Measurements from ENCODE around the gene CA4. TPM values are rescaled to one million over a fixed set of nuclear protein-coding genes. Genes with fewer than 3 reads are reported as not detected.

The CA4 gene
- polyA plus RNA-seq, 2 of the 4 experiments (the other 2 are of a cell fraction) = 0.06 TPM; not detected in 1

- ChIA-PET POLR2A (no interaction called here), CTCF (no interaction called here)
- DNase-seq (ENCODE audit: low read depth in 1 of 2, low spot score in 1 of 2) = no peak
- no peak for FAIRE-seq
- H3K4me1 ChIP-seq = peaks cover 16% of the 10 kb centered on the region; the same call in 2 of the 3 replicates
- no peak overlapping the region for H3K4me3 ChIP-seq
- H3K4me2 ChIP-seq = no peak overlapping the region
- no peaks in the 10 kb centered on the region for H3K9me3 ChIP-seq
- no peak for ATAC-seq
- TF ChIP-seq KDM5A (IDR thresholded peaks at IDR 0.05) (no peak), MAZ (IDR thresholded peaks at IDR 0.05; ENCODE audit: borderline replicate concordance, low read depth, low read length) (no peak), REST (IDR thresholded peaks at IDR 0.05) (no peak), SREBF2 (IDR thresholded peaks at IDR 0.05) (no peak), ZFP36 (IDR thresholded peaks at IDR 0.05; ENCODE audit: borderline replicate concordance, partially characterized antibody) (no peak), EP300 (IDR thresholded peaks at IDR 0.05) (no peak), NR3C1 (IDR thresholded peaks at IDR 0.05) (no peak)
- H3K27ac ChIP-seq = no peak overlapping the region
- WGBS (ENCODE audit: missing lambda C conversion rate) = 77% methylated on average over 4 of the region's 4 CpGs
Observed at GRCh38 chr17:60103957-60104356, 45.8 kb upstream of the CA4 start.

- ATAC-seq (no peak), FAIRE-seq (no peak), DNase-seq (ENCODE audit: low read depth in 1 of 2, low spot score in 1 of 2) (no peak)
- no peak overlapping the region for H3K4me3 ChIP-seq
- H3K4me2 ChIP-seq = no peak overlapping the region
- POLR2A ChIA-PET = no interaction called here
- TF ChIP-seq RAD21 (conservative IDR thresholded peaks at IDR 0.05 in 1 of 2, IDR thresholded peaks at IDR 0.05 in 1 of 2) (no peak), RARB (CRISPR knock-in tag; IDR thresholded peaks at IDR 0.05) (no peak)
- CTCF ChIA-PET = interaction anchor here (0.6 to 1.9 kb wide), 5 partner anchors 9 to 252 kb away, joined by 3 to 8 read pairs (median 4); no protein-coding TSS in a partner anchor
- no peak overlapping the region for H3K27ac ChIP-seq
- peaks cover 10% of the 10 kb centered on the region; the same call in 2 of the 3 replicates for H3K4me1 ChIP-seq
- 90% methylated on average over 5 of the region's 5 CpGs for WGBS (ENCODE audit: missing lambda C conversion rate)
- no peaks in the 10 kb centered on the region for H3K9me3 ChIP-seq
Observed at GRCh38 chr17:60106340-60107059, 43.3 kb upstream of the CA4 start.

- TF ChIP-seq HMGXB4 (CRISPR knock-in tag; IDR thresholded peaks at IDR 0.05; ENCODE audit: borderline replicate concordance) (no peak), RAD21 (conservative IDR thresholded peaks at IDR 0.05 in 1 of 2, IDR thresholded peaks at IDR 0.05 in 1 of 2) (no peak), NFE2L2 (conservative IDR thresholded peaks at IDR 0.05; ENCODE audit: low read length) (no peak), RNF2 (IDR thresholded peaks at IDR 0.05; ENCODE audit: borderline replicate concordance, low read depth) (no peak), EHF (CRISPR knock-in tag; IDR thresholded peaks at IDR 0.05) (no peak), CHD4 (IDR thresholded peaks at IDR 0.05; ENCODE audit: borderline replicate concordance) (no peak), NPAS2 (CRISPR knock-in tag; IDR thresholded peaks at IDR 0.05; ENCODE audit: borderline replicate concordance) (no peak), PHF8 (IDR thresholded peaks at IDR 0.05; ENCODE audit: borderline replicate concordance, low read depth) (no peak), KDM5A (IDR thresholded peaks at IDR 0.05) (no peak), JUN (IDR thresholded peaks at IDR 0.05) (no peak), MAFK (IDR thresholded peaks at IDR 0.05; ENCODE audit: partially characterized antibody) (no peak), FOSB (CRISPR knock-in tag; IDR thresholded peaks at IDR 0.05) (no peak), CHD2 (IDR thresholded peaks at IDR 0.05; ENCODE audit: low read length, partially characterized antibody) (no peak), BCL3 (IDR thresholded peaks at IDR 0.05) (no peak), ELK1 (IDR thresholded peaks at IDR 0.05; ENCODE audit: low read depth, low read length) (no peak)
- POLR2A ChIA-PET = interaction anchor here (0.5 kb wide), 1 partner anchor 23 kb away, joined by 4 read pairs; no protein-coding TSS in a partner anchor
- ATAC-seq (peak; percentile 62 to 84), DNase-seq (ENCODE audit: low read depth in 1 of 2, low spot score in 1 of 2) (peak in 1 of 2 experiments; percentile 55), FAIRE-seq (peak; percentile 23)
- WGBS (ENCODE audit: missing lambda C conversion rate) = 59% methylated on average over 10 of the region's 10 CpGs
- Histone ChIP-seq H3K27ac (peak overlapping the region in 1 of 2 experiments; percentile 16; a peak in 1 of 6 replicates), H3K4me2 (0 out of 3 replicates have a peak overlapping the region, but pooled peaks have one; percentile 11), H3K4me1 (peaks cover 3% of the 10 kb centered on the region; the same call in 2 of the 3 replicates), H3K4me3 (no peak overlapping the region), H3K9me3 (no peaks in the 10 kb centered on the region)
- CTCF ChIA-PET = interaction anchor here (0.9 to 1.7 kb wide), 3 partner anchors 10 to 57 kb away, joined by 3 read pairs; no protein-coding TSS in a partner anchor
Observed at GRCh38 chr17:60107526-60108257, 42.1 kb upstream of the CA4 start.
